ENCODE results near the gene IRF2BP2. TPM values are rescaled to one million over a fixed set of nuclear protein-coding genes. Genes with fewer than 3 reads are reported as not detected.

IRF2BP2 gene
- total and polyA plus RNA-seq, 2 experiments from 2014 or later, result 24.3 to 113 TPM

DNA sequence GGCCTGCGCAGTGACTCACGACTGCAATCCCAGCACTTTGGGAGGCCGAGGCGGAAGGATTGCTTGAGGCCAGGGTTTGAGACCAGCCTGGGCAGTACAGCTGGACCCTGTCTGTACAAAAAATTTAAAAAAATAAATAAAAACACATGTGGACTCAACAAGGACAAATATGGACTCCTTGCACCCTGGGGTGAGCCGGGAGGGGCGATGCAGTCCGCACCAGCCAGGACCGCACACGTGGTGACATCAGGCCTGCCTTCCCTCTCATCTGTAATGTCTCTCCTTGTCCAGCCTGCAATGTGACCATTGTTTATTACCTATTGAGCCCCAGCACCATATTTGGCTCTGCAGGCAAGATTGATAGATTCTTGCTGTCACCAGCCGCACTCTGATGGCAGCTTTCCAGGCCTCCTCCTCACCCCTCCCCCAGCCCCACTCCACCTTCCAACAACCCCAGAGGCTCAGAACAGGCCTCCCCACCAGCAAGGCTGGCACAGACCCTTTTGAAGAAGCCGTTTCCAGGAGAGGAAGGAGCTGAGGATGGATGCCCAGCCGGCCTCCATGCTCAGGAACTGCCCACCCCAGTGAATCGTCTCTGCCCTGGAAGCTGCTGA is 55.2 kb downstream of the IRF2BP2 start:
- Histone ChIP-seq H3K36me3 (no peaks in the 10 kb centered on the region), H3K9me3 (ENCODE audit: low read depth) (no peaks in the 10 kb centered on the region), H3K27me3 (no peaks in the 10 kb centered on the region), H3K4me1 (ENCODE audit: low read depth) (peaks cover 23% of the 10 kb centered on the region), H3K27ac (peak overlapping the region; percentile 95), H3K4me3 (no peak overlapping the region)
- peak; percentile 18 to 87 for DNase-seq (ENCODE audit: low read depth in 1 of 2, low spot score in 1 of 2)
- TF ChIP-seq CTCF (IDR thresholded peaks at IDR 0.05; ENCODE audit: low read depth, low read length), result no peak

Other genes starting within 250 kb of the IRF2BP2 start
- 24.9 and 32.1 TPM in 2 replicates for gene COA6, start 236.7 kb downstream of the IRF2BP2 start, total RNA-seq
- gene COA6, start 236.7 kb downstream of the IRF2BP2 start, polyA plus RNA-seq, result 61.7 and 82.5 TPM in 2 replicates
- 14.4 and 34.3 TPM in 2 replicates for gene TARBP1, start 131.0 kb downstream of the IRF2BP2 start, total RNA-seq
- 25.6 and 44.2 TPM in 2 replicates for gene TARBP1, start 131.0 kb downstream of the IRF2BP2 start, polyA plus RNA-seq